Panc1 (cell line): Measurements from ENCODE around the gene LIN9.

Experiments
- CTCF ChIP-seq: fragments of 450-650 bp; IDR thresholded peaks from 2 replicates; pipeline ENCODE4 v1.5.1; 2017; ENCODE audit warnings: mild to moderate bottlenecking
- POLR2AphosphoS5 ChIP-seq: IDR thresholded peaks from 2 replicates; pipeline ENCODE4 v1.6.1; 2012; ENCODE audit warnings: mild to moderate bottlenecking, low read depth, low read length, moderate library complexity
- SIN3A ChIP-seq: IDR thresholded peaks from 2 replicates; pipeline ENCODE4 v1.6.1; 2012; ENCODE audit warnings: low read depth, mild to moderate bottlenecking, low read length, moderate library complexity, borderline replicate concordance; ENCODE audit not compliant: insufficient read depth
- TCF7L2 ChIP-seq: IDR thresholded peaks from 2 replicates; pipeline ENCODE4 v1.6.1; 2011; ENCODE audit warnings: mild to moderate bottlenecking, low read depth, low read length, inconsistent platforms
- TF ChIP-seq, protein P1 (sequence below), 2 experiments: IDR thresholded peaks; 2 replicates each; pipeline ENCODE4 v1.6.1; 2011 to 2012; ENCODE audit warnings: low read depth in 2 of 2, control low read depth in 1 of 2, low read length in 1 of 2, mild to moderate bottlenecking in 1 of 2, moderate library complexity in 1 of 2; ENCODE audit not compliant: insufficient read depth in 1 of 2

DNA sequence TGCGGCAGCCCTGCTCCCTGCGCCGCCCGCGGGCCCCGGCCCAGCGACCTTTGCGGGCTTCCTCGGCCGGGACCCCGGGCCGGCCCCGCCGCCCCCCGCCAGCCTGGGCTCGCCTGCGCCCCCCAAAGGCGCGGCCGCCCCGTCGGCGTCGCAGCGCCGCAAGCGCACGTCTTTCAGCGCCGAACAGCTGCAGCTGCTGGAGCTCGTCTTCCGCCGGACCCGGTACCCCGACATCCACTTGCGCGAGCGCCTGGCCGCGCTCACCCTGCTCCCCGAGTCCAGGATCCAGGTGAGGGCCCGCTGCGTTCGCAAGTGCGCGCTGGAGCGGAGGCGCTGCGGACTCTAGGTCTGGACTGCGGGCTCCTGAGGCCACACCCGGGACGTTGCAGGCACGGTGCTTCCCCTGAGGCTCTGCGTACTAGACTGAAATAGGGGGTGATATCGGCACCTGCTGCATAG is 85.1 kb downstream of the LIN9 start:
- TF ChIP-seq, protein P1, sequence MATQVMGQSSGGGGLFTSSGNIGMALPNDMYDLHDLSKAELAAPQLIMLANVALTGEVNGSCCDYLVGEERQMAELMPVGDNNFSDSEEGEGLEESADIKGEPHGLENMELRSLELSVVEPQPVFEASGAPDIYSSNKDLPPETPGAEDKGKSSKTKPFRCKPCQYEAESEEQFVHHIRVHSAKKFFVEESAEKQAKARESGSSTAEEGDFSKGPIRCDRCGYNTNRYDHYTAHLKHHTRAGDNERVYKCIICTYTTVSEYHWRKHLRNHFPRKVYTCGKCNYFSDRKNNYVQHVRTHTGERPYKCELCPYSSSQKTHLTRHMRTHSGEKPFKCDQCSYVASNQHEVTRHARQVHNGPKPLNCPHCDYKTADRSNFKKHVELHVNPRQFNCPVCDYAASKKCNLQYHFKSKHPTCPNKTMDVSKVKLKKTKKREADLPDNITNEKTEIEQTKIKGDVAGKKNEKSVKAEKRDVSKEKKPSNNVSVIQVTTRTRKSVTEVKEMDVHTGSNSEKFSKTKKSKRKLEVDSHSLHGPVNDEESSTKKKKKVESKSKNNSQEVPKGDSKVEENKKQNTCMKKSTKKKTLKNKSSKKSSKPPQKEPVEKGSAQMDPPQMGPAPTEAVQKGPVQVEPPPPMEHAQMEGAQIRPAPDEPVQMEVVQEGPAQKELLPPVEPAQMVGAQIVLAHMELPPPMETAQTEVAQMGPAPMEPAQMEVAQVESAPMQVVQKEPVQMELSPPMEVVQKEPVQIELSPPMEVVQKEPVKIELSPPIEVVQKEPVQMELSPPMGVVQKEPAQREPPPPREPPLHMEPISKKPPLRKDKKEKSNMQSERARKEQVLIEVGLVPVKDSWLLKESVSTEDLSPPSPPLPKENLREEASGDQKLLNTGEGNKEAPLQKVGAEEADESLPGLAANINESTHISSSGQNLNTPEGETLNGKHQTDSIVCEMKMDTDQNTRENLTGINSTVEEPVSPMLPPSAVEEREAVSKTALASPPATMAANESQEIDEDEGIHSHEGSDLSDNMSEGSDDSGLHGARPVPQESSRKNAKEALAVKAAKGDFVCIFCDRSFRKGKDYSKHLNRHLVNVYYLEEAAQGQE (IDR thresholded peaks at IDR 0.05; ENCODE audit: insufficient read depth in 1 of 2, low read depth in 2 of 2, low read length in 1 of 2), result no peak
- no peak for TF ChIP-seq POLR2AphosphoS5
- peak; percentile 73 for TF ChIP-seq CTCF
- TF ChIP-seq TCF7L2, result peak; percentile 29; the same call in 1 of the 2 replicates
- TF ChIP-seq SIN3A, result no peak
